Activated naive CD8-positive, alpha-beta T cell treated with anti-CD3 and anti-CD28 coated beads, Interleukin-2, amount 10 ng/mL, durations not matched to agents 7 days and 5 days (primary cell): ENCODE data around the gene SLC7A7. TPM values are rescaled to one million over a fixed set of nuclear protein-coding genes. Genes with fewer than 3 reads are reported as not detected.
"Not testable (repeated sequence)": the region's sequence is repeated elsewhere in the genome, so short reads cannot be mapped to it uniquely, and the experiment has no call there.

ENCODE experiments used
- ATAC-seq: fragments of 150-1000 bp; cut with Tn5 transposase; one replicate; pipeline ENCODE4 v1.10.0; 2021; ENCODE audit warnings: low read depth, moderate library complexity
- POLR2A ChIA-PET: fragments of 350-600 bp; sonication (Branson Sonifier 250); formaldehyde crosslinking; loops from one replicate; lab custom pipeline; 2021; ENCODE audit warnings: antibody characterized with exemption; lab: Charles Lee
- DNase-seq: peaks from one replicate; pipeline ENCODE4 v3.0.0; 2021
- H3K27ac Mint-ChIP-seq: one replicate; pipeline ENCODE4 v1.8.0; 2022; ENCODE audit warnings: mild to moderate bottlenecking, mixed read lengths
- H3K27me3 Mint-ChIP-seq: one replicate; pipeline ENCODE4 v1.8.0; 2022; ENCODE audit warnings: mild to moderate bottlenecking, moderate library complexity, mixed read lengths
- H3K36me3 Mint-ChIP-seq: one replicate; pipeline ENCODE4 v1.8.0; 2021; ENCODE audit warnings: mild to moderate bottlenecking, mixed read lengths
- H3K4me1 Mint-ChIP-seq: one replicate; pipeline ENCODE4 v1.8.0; 2021; ENCODE audit warnings: mixed read lengths
- H3K4me3 Mint-ChIP-seq: one replicate; pipeline ENCODE4 v1.8.0; 2022; ENCODE audit warnings: mild to moderate bottlenecking, moderate library complexity, mixed read lengths
- H3K9me3 Mint-ChIP-seq: one replicate; pipeline ENCODE4 v1.8.0; 2021; ENCODE audit warnings: mixed read lengths
- total RNA-seq, 2 experiments: library from RNA; stranded (reverse); gene quantifications; one replicate each; pipeline ENCODE4 v1.2.3, GENCODE V29; 2021

Gene SLC7A7
- total RNA-seq, 2 experiments from 2014 or later: 0.89 to 2.5 TPM

DNA sequence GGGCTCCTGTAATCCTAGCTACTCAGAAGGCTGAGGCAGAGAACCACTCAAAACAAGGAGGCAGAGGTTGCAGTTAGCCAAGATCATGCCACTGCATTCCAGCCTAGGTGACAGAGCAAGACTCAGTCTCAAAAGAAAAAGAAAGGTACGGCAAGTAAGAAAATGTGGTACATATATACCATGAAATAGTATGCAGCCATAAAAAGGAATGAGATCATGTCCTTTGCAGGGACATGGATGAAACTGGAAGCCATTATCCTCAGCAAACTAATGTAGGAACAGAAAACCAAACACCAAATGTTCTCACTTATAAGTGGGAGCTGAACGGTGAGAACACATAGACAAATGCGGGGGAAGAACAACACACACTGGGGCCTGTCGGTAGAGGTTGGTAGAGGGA is 10.0 kb downstream of the SLC7A7 start:
- H3K9me3 Mint-ChIP-seq, ATAC-seq, DNase-seq, H3K4me3 Mint-ChIP-seq, POLR2A ChIA-PET, H3K27ac Mint-ChIP-seq, H3K36me3 Mint-ChIP-seq, H3K4me1 Mint-ChIP-seq: not testable (repeated sequence)
- H3K27me3 Mint-ChIP-seq: peaks cover 18% of the 10 kb centered on the region

DNA sequence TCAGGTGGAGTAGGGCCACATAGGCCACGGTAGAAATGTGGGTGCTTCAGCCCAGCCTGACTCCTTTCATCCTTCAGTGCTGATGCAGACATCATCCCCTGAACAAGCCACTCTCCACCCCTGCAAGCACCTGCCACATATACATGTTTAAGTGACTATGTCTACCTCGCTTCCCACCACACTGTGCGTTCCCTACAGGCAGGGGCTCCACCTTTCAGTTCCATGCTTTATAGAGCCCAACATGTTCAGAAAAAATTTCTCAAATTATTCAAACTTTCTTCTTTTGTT is 11.6 kb downstream of the SLC7A7 start:
- POLR2A ChIA-PET: interaction anchor here (0.7 to 1.0 kb wide), 2 partner anchors 8 to 37 kb away, joined by 3 to 5 read pairs; partner anchors contain the start of gene OXA1L
- Mint-ChIP-seq H3K27me3 (peaks cover 30% of the 10 kb centered on the region), H3K36me3 (no peaks in the 10 kb centered on the region), H3K4me1 (no peaks in the 10 kb centered on the region), H3K4me3 (no peak overlapping the region), H3K9me3 (no peaks in the 10 kb centered on the region), H3K27ac (no peak overlapping the region)
- DNase-seq: no peak
- no peak for ATAC-seq

GRCh38 chr14:22802860-22803686 is 12.2 kb downstream of the SLC7A7 start:
- Mint-ChIP-seq H3K27ac (no peak overlapping the region), H3K4me1 (no peaks in the 10 kb centered on the region), H3K36me3 (no peaks in the 10 kb centered on the region), H3K9me3 (no peaks in the 10 kb centered on the region), H3K27me3 (peaks cover 32% of the 10 kb centered on the region), H3K4me3 (no peak overlapping the region)
- POLR2A ChIA-PET: interaction anchor here (0.7 to 1.2 kb wide), 2 partner anchors 8 to 36 kb away, joined by 3 to 5 read pairs; partner anchors contain the start of gene OXA1L
- DNase-seq (no peak), ATAC-seq (no peak)

DNA sequence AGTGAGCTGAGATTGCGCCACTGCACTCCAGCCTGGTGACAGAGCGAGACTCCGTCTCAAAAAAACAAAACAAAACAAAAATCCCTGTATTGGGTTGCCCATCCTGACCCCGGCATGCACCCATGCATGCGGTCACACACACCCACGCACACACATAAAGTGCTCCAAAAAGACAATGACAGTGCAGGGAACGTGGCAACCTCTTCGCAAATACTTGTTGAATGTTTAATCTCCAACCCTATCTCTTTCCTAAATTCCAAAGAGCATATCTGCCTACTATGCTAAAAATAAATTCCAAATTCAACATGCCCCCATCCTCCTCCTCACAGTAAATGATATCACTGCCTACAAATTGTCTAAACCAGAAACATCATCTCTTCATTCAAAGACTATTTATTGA is 13.5 kb downstream of the SLC7A7 start:
- Mint-ChIP-seq H3K36me3 (no peaks in the 10 kb centered on the region), H3K27ac (no peak overlapping the region), H3K4me3 (no peak overlapping the region), H3K27me3 (peaks cover 32% of the 10 kb centered on the region), H3K4me1 (no peaks in the 10 kb centered on the region), H3K9me3 (no peaks in the 10 kb centered on the region)
- DNase-seq: no peak
- POLR2A ChIA-PET: interaction anchor here (1.2 kb wide), 1 partner anchor 35 kb away, joined by 3 read pairs; the partner anchor contains the start of gene OXA1L
- ATAC-seq: no peak

DNA sequence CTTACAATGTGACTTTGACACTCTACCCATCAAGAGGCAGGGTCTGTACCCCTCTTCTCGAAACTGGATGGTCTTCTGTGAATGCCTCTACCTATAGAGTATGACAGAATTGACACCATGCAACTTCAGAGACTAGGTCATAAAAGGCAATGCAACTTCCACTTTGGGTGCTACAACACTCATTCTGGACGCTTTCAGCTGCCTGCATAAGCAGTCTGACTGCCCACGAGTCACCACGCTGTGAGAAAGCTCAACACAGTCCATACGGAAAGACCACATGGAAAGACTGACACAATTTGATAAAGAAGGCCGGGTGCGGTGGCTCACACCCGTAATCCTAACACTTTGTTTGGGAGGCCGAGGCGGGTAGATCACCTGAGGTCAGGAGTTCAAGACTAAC is 14.9 kb downstream of the SLC7A7 start:
- no peak overlapping the region for H3K27ac Mint-ChIP-seq
- peaks cover 32% of the 10 kb centered on the region for H3K27me3 Mint-ChIP-seq
- no peaks in the 10 kb centered on the region for H3K36me3 Mint-ChIP-seq

DNA sequence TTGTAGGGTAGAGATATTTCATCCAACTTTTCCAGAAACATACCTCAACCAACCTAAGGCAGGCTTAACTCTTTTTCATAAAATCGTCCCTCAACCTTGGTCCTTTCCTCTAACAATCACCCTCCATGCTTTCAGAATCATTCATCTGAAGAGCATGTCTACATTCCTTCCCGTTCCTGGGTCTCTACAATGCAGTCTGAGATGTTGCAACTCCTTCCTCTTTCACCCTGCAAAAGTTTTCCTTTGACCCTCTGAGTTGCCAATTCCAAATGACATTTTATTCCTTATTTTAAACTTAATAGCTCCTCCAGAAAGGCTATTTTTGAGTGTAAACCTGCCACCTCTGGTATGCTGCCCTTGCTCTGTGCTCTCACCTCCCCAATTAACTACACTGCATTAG is 16.7 kb downstream of the SLC7A7 start:
- Mint-ChIP-seq H3K4me1 (no peaks in the 10 kb centered on the region), H3K36me3 (no peaks in the 10 kb centered on the region), H3K27ac (no peak overlapping the region), H3K4me3 (no peak overlapping the region), H3K27me3 (peaks cover 34% of the 10 kb centered on the region), H3K9me3 (no peaks in the 10 kb centered on the region)
- ATAC-seq (no peak), DNase-seq (no peak)
- POLR2A ChIA-PET: no interaction called here

More for the DNA sequence above, 14.9 kb downstream of the SLC7A7 start:
- no peak for ATAC-seq
- H3K4me1 Mint-ChIP-seq: no peaks in the 10 kb centered on the region
- H3K4me3 Mint-ChIP-seq: no peak overlapping the region
- H3K9me3 Mint-ChIP-seq: no peaks in the 10 kb centered on the region
- no peak for DNase-seq
- POLR2A ChIA-PET: no interaction called here

GRCh38 chr14:22797017-22797917 is 18.0 kb downstream of the SLC7A7 start:
- DNase-seq: no peak
- ATAC-seq: no peak
- H3K27ac Mint-ChIP-seq: no peak overlapping the region
- H3K36me3 Mint-ChIP-seq: no peaks in the 10 kb centered on the region
- H3K4me1 Mint-ChIP-seq: no peaks in the 10 kb centered on the region
- no peak overlapping the region for H3K4me3 Mint-ChIP-seq
- peaks cover 25% of the 10 kb centered on the region for H3K27me3 Mint-ChIP-seq
- POLR2A ChIA-PET: interaction anchor here (1.0 kb wide), 1 partner anchor 31 kb away, joined by 3 read pairs; the partner anchor contains the start of gene OXA1L
- no peaks in the 10 kb centered on the region for H3K9me3 Mint-ChIP-seq

DNA sequence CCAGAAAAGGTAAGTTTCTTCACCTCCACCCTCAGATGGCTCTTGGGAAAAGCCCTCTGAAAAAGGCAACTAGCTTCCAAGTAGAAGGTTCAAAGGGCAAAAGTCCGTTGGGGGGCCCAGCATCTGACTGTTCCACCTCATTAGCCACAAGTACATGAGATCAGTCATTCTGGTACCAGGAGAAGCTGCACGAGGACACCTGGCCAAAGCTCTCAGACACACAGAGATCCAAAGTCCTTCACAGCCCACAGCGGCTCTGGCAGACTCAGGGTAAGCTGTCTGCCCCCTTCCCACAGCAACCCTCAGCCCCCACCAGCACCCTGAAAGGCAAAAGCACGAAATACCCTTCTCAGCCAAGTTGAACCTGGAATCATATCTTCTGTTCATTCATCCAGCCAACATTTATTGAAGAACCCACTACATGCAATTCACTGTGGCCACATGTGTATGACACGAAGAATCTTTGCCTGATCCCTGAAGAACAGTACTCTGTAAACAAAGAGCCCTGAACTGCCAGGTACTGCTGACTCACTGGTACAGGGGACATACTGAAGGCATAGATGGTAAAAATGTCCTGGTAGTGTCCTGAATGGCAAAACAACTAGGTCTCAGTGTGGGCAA is 19.0 kb downstream of the SLC7A7 start:
- Mint-ChIP-seq H3K9me3 (no peaks in the 10 kb centered on the region), H3K27ac (no peak overlapping the region), H3K4me1 (no peaks in the 10 kb centered on the region), H3K36me3 (no peaks in the 10 kb centered on the region), H3K4me3 (no peak overlapping the region), H3K27me3 (peaks cover 25% of the 10 kb centered on the region)
- ATAC-seq (no peak), DNase-seq (no peak)
- POLR2A ChIA-PET: interaction anchor here (1.0 kb wide), 1 partner anchor 30 kb away, joined by 3 read pairs; the partner anchor contains the start of gene OXA1L

DNA sequence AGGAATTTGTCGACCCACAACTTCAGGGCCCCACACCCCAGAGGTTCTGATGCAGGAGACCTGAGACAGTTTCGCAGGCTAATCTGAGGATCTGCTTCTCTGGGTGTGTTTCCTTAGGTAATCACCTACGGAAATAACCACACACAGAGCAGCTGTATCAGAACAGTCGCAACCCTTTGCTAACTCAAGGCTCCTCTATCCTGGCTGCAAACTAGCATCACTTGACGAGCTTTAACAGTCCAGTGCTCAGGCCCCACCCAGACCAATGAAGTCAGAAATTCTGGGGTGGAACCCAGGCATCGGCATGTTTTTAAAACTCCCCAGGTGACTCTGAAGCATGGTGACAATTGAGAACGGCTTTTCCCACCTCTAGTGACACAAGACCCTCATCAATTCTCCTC is 20.7 kb downstream of the SLC7A7 start:
- H3K27me3 Mint-ChIP-seq: peaks cover 16% of the 10 kb centered on the region
- peaks cover 2% of the 10 kb centered on the region for H3K4me1 Mint-ChIP-seq
- no peak overlapping the region for H3K27ac Mint-ChIP-seq
- H3K9me3 Mint-ChIP-seq: no peaks in the 10 kb centered on the region
- no peak overlapping the region for H3K4me3 Mint-ChIP-seq
- no peaks in the 10 kb centered on the region for H3K36me3 Mint-ChIP-seq
- DNase-seq (no peak), ATAC-seq (no peak)
- POLR2A ChIA-PET: no interaction called here

DNA sequence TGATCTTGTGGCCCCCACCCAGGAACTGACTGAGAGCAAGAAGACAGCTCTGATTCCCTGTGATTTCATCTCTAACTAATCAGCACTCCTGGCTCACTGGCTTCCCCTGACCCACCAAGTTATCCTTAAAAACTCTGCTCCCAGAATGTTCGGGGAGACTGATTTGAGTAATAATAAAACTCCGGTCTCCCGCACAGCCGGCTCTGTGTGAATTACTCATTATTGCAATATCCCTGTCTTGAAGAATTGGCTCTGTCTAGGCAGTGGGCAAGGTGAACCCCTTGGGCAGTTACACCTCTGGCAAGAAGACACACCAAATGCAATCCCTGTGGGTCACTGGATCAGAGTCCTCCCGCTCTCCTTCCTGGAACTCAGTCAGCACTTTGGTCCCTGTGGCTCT is 21.3 kb downstream of the SLC7A7 start:
- no peaks in the 10 kb centered on the region for H3K9me3 Mint-ChIP-seq
- H3K27ac Mint-ChIP-seq: no peak overlapping the region
- no peak overlapping the region for H3K4me3 Mint-ChIP-seq
- H3K4me1 Mint-ChIP-seq: peaks cover 2% of the 10 kb centered on the region
- DNase-seq: no peak
- H3K27me3 Mint-ChIP-seq: peaks cover 12% of the 10 kb centered on the region
- POLR2A ChIA-PET: no interaction called here
- no peaks in the 10 kb centered on the region for H3K36me3 Mint-ChIP-seq
- ATAC-seq: no peak

DNA sequence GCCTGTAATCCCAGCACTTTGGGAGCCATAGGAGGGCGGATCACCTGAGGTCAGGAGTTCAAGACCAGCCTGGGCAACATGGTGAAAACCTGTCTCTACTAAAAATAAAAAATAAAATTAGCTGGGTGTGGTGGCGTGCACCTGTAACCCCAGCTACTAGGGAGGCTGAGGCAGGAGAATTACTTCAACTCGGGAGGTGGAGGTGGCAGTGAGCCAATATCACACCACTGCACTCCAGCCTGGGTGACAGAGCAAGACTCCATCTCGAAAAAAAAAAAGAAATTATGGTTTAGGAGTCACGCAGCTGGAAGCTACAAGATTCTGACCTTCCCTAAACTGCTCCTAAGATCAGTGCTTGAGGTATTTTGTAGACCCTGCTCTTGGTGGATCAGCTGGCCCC is 21.7 kb downstream of the SLC7A7 start:
- H3K4me1 Mint-ChIP-seq, H3K4me3 Mint-ChIP-seq, H3K36me3 Mint-ChIP-seq, DNase-seq, H3K27ac Mint-ChIP-seq, POLR2A ChIA-PET, H3K9me3 Mint-ChIP-seq, ATAC-seq, H3K27me3 Mint-ChIP-seq: not testable (repeated sequence)

DNA sequence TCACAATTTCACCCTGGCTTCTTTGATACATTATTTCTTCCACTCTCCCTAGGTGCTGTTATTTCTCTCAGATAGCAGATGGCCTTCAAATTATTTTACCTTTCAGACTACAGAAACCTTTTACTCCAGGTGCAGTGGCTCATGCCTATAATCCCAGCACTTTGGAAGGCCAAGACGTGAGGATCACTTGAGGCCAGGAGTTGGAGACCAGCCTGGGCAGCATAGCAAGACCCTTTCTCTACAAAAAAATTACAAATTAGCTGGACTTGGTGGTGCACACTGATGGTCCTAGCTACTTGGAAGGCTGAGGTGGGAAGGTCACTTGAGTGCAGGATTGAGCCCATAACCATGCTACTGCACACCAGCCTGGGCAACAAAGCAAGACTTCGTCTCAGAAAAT is 23.1 kb downstream of the SLC7A7 start:
- peaks cover 7% of the 10 kb centered on the region for H3K27me3 Mint-ChIP-seq
- peaks cover 2% of the 10 kb centered on the region for H3K4me1 Mint-ChIP-seq

GRCh38 chr14:22791301-22791700 is 23.9 kb downstream of the SLC7A7 start:
- Mint-ChIP-seq H3K4me3 (no peak overlapping the region), H3K27ac (no peak overlapping the region), H3K27me3 (peaks cover 7% of the 10 kb centered on the region), H3K9me3 (no peaks in the 10 kb centered on the region), H3K4me1 (peaks cover 2% of the 10 kb centered on the region), H3K36me3 (no peaks in the 10 kb centered on the region)
- POLR2A ChIA-PET: no interaction called here
- ATAC-seq: no peak
- DNase-seq: no peak

More for the DNA sequence above, 23.1 kb downstream of the SLC7A7 start:
- no peak overlapping the region for H3K27ac Mint-ChIP-seq
- H3K4me3 Mint-ChIP-seq: no peak overlapping the region
- ATAC-seq (no peak), DNase-seq (no peak)
- no peaks in the 10 kb centered on the region for H3K9me3 Mint-ChIP-seq
- H3K36me3 Mint-ChIP-seq: no peaks in the 10 kb centered on the region
- POLR2A ChIA-PET: no interaction called here
